ENCODE measurements around the gene CD40.

DNA sequence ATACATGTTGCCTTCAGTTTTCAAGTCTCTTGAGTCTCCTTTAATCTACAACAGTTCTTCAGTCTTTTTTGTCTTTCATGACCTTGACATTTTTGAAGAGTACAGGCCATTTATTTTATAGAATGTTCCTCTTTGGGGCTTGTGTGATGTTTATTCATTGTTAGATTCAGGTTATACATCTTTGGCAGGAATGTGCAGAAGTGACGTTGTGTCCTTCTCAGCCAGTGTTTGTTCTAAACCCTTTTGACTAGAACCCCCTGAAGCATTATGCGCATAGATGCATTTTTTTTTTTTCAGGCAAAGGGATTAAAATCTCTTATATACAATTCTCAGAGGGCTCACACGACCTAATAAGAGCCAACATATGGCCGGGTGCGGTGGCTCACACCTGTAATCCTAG is 17.1 kb upstream of the CD40 start:
- TF ChIP-seq, protein P1, sequence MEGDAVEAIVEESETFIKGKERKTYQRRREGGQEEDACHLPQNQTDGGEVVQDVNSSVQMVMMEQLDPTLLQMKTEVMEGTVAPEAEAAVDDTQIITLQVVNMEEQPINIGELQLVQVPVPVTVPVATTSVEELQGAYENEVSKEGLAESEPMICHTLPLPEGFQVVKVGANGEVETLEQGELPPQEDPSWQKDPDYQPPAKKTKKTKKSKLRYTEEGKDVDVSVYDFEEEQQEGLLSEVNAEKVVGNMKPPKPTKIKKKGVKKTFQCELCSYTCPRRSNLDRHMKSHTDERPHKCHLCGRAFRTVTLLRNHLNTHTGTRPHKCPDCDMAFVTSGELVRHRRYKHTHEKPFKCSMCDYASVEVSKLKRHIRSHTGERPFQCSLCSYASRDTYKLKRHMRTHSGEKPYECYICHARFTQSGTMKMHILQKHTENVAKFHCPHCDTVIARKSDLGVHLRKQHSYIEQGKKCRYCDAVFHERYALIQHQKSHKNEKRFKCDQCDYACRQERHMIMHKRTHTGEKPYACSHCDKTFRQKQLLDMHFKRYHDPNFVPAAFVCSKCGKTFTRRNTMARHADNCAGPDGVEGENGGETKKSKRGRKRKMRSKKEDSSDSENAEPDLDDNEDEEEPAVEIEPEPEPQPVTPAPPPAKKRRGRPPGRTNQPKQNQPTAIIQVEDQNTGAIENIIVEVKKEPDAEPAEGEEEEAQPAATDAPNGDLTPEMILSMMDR (IDR thresholded peaks at IDR 0.05; ENCODE audit: insufficient read depth, low read length, poor library complexity, severe bottlenecking): no peak
- TF ChIP-seq EZH2phosphoT487 (conservative IDR thresholded peaks at IDR 0.05; ENCODE audit: low read length): no peak
